ENCODE results near the gene SMIM38. TPM values are rescaled to one million over a fixed set of nuclear protein-coding genes. Genes with fewer than 3 reads are reported as not detected.

The SMIM38 gene
- total and polyA plus RNA-seq, 9 of the 15 experiments (the other 6 are each of a cell fraction or from before 2014, with no cell fraction given) = 0.07 to 1.2 (median 0.21) TPM; not detected in 2

GRCh38 chr11:69131644-69132300, 24.0 kb upstream of the SMIM38 start (continued):
- TF ChIP-seq ZNF41 (CRISPR knock-in tag; conservative IDR thresholded peaks at IDR 0.05) (no peak), MYC (IDR thresholded peaks at IDR 0.05; ENCODE audit: low read depth, low read length) (0 out of 2 replicates have a peak, but pooled peaks have one; percentile 43), MYC (CRISPR knock-in tag; IDR thresholded peaks at IDR 0.05; ENCODE audit: borderline replicate concordance, low read depth) (no peak), L3MBTL2 (IDR thresholded peaks at IDR 0.05) (peak; percentile 19; the same call in 1 of the 2 replicates), MAX (CRISPR knock-in tag; IDR thresholded peaks at IDR 0.05) (peak; percentile 36; the same call in 1 of the 2 replicates), ATF7 (IDR thresholded peaks at IDR 0.05) (peak; percentile 19; the same call in 1 of the 2 replicates), MNT (conservative IDR thresholded peaks at IDR 0.05) (0 out of 4 replicates have a peak, but pooled peaks of 1 of the 2 experiments have one; percentile 13), CTBP1 (IDR thresholded peaks at IDR 0.05; ENCODE audit: borderline replicate concordance) (peak; percentile 56; the same call in 1 of the 2 replicates), POLR2AphosphoS2 (IDR thresholded peaks at IDR 0.05; ENCODE audit: low read length) (no peak), STAG1 (CRISPR knock-in tag; IDR thresholded peaks at IDR 0.05; ENCODE audit: borderline replicate concordance) (peak; percentile 72; the same call in 1 of the 2 replicates), YY1 (IDR thresholded peaks at IDR 0.05; ENCODE audit: borderline replicate concordance in 1 of 3, control insufficient read depth in 1 of 3, extremely low read depth in 1 of 3, insufficient read depth in 3 of 3, insufficient read length in 1 of 3, insufficient replicate concordance in 2 of 3, low read depth in 1 of 3, low read length in 2 of 3) (peak in 1 of 3 experiments; percentile 21), MLLT1 (IDR thresholded peaks at IDR 0.05) (peak in 1 of 2 experiments; percentile 75; a peak in 2 of 4 replicates), TEAD4 (IDR thresholded peaks at IDR 0.05; ENCODE audit: low read length) (peak; percentile 97), TEAD4 (CRISPR knock-in tag; IDR thresholded peaks at IDR 0.05; ENCODE audit: borderline replicate concordance) (peak; percentile 99), KAT2B (IDR thresholded peaks at IDR 0.05; ENCODE audit: low read depth, low read length) (no peak), RAD21 (CRISPR knock-in tag; conservative IDR thresholded peaks at IDR 0.05 in 1 of 2, IDR thresholded peaks at IDR 0.05 in 1 of 2) (peak; percentile 66 to 84), TFAP4 (CRISPR knock-in tag; IDR thresholded peaks at IDR 0.05; ENCODE audit: borderline replicate concordance) (peak; percentile 32; the same call in 1 of the 2 replicates), ZKSCAN1 (IDR thresholded peaks at IDR 0.05; ENCODE audit: low read depth, low read length) (no peak), MEF2A (IDR thresholded peaks at IDR 0.05; ENCODE audit: control insufficient read depth, low read depth, low read length) (no peak), RCOR1 (IDR thresholded peaks at IDR 0.05; ENCODE audit: borderline replicate concordance in 1 of 2, low read depth in 2 of 2, low read length in 2 of 2) (peak in 1 of 2 experiments; percentile 52; a peak in 1 of 4 replicates), SMARCE1 (IDR thresholded peaks at IDR 0.05) (no peak)
